Measurements from ENCODE around the gene NEK7.

GRCh38 chr1:198270273-198270828, 113.6 kb downstream of the NEK7 start:
- TF ChIP-seq ZNF384 (IDR thresholded peaks at IDR 0.05) (no peak), SP1 (IDR thresholded peaks at IDR 0.05) (no peak), PKNOX1 (IDR thresholded peaks at IDR 0.05) (no peak)
